Suprapubic skin (tissue), 4 donors: ENCODE data around the gene KBTBD2.

Experiments used
- CTCF ChIP-seq, 2 donors: fragments of 200-600 bp in 1 of 2; fragments of 450-650 bp in 1 of 2; sonication (generic) in 1 of 2; IDR thresholded peaks; one replicate each; pipeline ENCODE4 v1.5.1; 2016 to 2019; ENCODE audit warnings: antibody characterized with exemption in 2 of 2, mild to moderate bottlenecking in 1 of 2, moderate library complexity in 1 of 2
- POLR2A ChIP-seq, 2 donors: fragments of 450-650 bp; IDR thresholded peaks; one replicate each; pipeline ENCODE4 v1.6.1; 2017; ENCODE audit warnings: antibody characterized with exemption in 2 of 2, mild to moderate bottlenecking in 2 of 2, moderate library complexity in 2 of 2
- POLR2AphosphoS5 ChIP-seq, 3 donors: sonication (generic); formaldehyde crosslinking; IDR thresholded peaks; one replicate each; pipeline ENCODE4 v1.6.1; 2017; ENCODE audit warnings: antibody characterized with exemption in 3 of 3

- TF ChIP-seq POLR2A (IDR thresholded peaks at IDR 0.05) (no peak), CTCF (IDR thresholded peaks at IDR 0.05) (no peak), POLR2AphosphoS5 (IDR thresholded peaks at IDR 0.05) (no peak)
These were observed 21.8 kb downstream of the KBTBD2 start for GRCh38 chr7:32869716-32870115.
